Fibroblast of skin of left quadriceps (primary cell): ENCODE measurements around the gene DKKL1.

ENCODE experiments used
- DNase-seq, 2 experiments: peaks; one replicate each; pipeline ENCODE4 v3.0.0-alpha.2; 2013; ENCODE audit warnings: low read depth in 2 of 2

DKKL1 gene

DNA sequence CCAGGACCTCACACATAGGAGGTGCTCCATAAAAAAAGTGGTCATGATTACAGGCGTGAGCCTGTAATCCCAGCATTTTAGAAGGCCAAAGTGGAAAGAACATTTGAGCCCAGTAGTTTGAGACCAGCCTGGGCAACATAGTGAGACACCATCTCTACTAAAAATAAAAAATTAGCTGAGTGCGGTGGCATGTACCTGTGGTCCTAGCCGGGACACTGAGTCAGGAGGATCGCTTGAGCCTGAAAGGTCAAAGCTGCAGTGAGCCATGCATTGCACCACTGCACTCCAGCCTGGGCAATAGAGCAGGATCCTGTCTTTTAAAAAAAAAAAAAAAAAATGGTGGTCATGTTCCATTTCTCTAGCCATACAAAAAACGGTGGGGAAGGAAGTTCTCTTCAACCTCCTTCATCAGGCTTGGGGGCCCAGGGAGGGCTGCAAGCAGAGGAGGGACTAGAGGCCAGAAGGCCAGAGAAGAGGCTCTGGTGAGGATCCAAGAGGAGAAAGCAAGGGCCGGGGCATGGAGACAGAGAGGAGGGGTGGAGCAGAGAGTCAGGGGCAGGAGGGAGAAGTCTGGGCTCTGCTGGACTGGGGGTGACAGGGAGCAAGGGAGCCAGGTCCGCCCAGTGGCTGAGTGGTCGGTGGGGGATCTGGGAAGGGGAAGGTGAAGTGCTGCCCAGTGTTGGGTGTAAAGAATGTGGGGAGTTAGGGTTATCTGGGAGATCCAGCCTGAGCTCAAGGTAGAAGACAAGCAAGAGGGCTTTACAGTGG is 33.2 kb downstream of the DKKL1 start:
- no peak for DNase-seq

DNA sequence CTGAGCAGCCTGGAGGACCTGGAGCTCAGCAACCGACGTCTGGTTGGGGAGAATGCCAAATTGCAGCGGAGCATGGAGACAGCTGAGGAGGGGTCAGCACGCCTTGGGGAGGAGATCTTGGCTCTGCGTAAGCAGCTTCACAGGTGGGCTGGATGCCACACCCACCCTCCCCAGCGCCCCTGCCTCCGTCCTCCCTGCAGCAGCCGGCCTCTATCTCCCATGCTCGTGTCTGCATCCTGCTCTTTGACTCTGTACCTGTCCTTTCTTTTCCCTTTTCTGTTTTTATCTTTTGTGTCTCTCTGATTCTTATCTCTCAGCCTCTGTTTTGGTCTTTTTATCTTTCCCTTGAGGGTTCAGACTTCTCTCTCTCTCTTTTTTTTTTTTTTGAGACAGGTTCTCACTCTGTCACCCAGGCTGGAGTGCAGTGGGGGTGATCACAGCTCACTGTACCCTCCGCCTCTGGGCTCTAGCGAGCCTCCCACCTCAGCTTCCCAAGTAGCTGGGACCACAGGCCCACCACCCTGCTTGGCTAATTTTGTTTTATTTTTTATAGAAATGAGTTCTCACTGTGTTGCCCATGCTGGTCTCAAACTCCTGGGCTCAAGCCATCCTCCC is 34.4 kb downstream of the DKKL1 start:
- no peak for DNase-seq

GRCh38 chr19:49398931-49399330 is 35.3 kb downstream of the DKKL1 start:
- DNase-seq, result no peak

GRCh38 chr19:49400029-49400428 is 36.4 kb downstream of the DKKL1 start:
- no peak for DNase-seq

DNA sequence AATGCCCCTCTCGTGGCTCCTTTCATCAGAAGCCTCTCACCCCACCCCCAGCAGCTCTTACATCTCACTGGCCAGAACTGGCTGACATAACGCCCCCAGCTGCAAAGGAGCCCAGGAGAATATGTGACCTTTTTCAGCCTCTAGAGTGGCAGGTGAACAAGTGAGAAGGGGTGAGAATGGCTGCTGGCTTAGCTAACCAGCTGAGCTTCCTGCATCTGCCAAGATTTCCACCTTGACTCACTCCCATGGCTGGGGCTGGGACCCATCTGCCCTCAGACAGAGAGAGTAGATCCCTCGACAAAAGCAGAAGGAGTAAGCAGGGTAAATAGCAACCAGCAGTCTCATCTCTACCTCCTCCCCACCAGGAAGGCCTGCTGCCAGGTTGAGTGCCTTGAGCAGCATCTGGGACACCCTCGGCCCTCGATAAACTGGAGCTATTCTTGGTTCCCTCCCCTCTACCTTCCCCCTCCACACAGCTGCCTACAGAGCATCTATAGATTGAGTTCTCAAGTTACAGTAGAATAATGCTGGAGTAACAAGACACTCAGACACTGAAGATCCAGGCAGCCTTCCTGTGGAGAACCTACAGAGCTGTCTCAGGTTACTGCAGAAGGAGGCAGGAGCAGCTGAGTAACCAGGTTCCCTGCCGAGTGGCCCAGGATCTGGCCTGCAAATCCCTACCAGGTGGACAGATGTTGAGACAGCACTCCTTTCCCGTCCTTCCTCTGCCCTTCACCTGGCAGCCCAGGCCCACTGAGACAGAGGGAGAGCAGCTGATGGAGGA is 39.9 kb downstream of the DKKL1 start:
- DNase-seq, result peak; percentile 15 to 37

- DNase-seq, result no peak
Observed at GRCh38 chr19:49407079-49407478, 43.4 kb downstream of the DKKL1 start.

DNA sequence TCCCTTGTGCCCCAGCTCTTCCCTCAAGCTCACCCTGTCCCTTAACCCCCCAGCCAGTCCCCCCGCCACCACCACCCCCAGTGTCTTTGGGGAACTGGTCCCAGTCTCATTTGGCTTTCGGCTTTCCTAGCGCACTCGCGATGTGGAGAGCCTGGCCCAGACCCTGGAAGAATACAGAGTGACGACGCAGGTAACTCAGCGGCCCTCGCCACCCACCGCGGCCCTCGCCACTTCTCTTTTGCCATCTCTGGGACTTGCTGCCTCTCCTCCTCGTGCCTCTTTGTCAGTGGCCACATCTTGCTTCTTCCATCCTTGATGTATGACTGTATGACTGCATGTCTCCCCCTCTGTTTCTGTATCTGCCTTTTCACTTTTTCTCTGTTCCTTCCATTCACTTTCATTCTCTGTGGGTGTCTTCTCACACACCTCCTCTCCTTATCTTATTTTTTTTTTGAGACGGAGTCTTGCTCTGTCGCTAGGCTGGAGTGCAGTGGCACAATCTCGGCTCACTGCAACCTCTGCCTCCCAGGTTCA is 43.9 kb downstream of the DKKL1 start:
- no peak for DNase-seq

- no peak for DNase-seq
Observed at GRCh38 chr19:49408816-49409440, 45.3 kb downstream of the DKKL1 start.

GRCh38 chr19:49409441-49410029 is 45.9 kb downstream of the DKKL1 start:
- DNase-seq, result no peak

GRCh38 chr19:49411681-49412326 is 48.1 kb downstream of the DKKL1 start:
- no peak for DNase-seq

GRCh38 chr19:49413348-49413747 is 49.7 kb downstream of the DKKL1 start:
- DNase-seq, result peak; percentile 11 to 17

GRCh38 chr19:49414256-49414655 is 50.6 kb downstream of the DKKL1 start:
- DNase-seq, result no peak

DNA sequence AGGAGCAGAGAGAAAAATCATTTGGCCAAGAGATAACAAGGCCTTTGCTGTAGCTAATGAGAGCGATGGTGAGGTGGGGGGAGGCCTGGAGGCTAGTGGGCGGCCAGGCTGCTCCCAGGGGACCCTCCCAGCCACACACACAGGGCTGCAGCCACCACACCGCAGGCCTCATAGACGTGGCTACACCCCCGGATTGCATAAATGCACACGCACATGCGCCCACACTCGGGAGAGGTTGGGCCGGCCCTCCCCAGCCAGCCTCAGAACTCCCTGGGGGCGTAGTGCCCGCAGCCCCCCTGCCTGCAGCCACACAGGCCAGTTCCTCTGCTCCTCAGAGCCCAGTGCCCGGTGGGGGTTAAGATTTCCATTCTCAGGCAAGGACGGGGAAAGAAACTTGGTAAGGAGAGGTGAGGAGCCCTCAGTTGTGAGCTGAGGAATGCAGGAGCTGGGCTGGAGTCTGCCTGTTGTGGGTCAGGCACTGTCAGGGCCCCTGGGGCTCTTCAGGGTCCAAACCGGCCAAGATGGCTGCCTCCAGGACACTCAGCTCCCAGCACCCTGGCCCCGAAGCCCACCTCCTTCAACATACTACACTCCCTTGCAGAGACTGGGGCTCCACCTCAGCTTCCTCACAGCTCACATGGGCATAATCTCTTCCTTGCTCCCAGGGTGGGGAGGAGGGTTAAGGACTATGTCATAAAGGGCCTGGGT is 51.6 kb downstream of the DKKL1 start:
- no peak for DNase-seq

DNA sequence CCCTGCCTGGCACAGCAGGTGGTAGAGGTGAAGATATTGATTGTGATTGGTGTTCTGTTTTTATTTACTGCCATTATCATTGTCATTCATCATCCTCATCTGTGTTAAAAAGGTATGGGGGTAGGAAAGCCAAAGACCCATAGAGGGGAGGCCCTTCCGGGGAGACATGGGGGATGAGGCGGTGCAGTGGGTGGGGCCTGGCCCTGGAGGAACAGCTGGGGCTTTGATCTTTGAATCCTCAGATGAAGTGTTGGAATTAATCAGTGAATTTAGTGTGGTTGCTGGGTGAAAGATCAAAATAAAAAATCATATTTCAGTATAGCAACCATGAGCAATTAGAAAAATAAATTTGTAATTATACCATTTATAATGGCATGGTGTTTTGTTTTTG is 52.1 kb downstream of the DKKL1 start:
- DNase-seq, result no peak

- no peak for DNase-seq
Observed at GRCh38 chr19:49417088-49417487, 53.4 kb downstream of the DKKL1 start.

DNA sequence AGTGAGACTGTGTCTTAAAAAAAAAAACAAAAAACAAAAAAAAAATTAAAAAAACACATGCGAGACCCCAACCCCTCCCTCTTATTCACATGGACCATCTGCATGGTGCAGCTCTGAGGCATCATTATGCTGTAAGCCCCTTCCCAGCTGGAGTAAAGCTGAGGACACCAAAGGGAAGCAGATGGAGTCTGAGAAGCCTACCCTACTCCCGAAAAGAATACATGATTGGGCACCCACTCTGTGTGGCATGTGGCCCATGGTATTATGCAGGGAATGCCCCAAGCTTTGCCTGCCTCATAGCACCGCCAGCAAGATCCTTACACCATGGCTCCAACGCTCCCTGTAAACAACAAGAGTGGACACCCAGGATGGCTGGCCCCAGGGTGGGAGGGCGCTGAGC is 54.8 kb downstream of the DKKL1 start:
- DNase-seq, result no peak

GRCh38 chr19:49419173-49419572 is 55.5 kb downstream of the DKKL1 start:
- no peak for DNase-seq

DNA sequence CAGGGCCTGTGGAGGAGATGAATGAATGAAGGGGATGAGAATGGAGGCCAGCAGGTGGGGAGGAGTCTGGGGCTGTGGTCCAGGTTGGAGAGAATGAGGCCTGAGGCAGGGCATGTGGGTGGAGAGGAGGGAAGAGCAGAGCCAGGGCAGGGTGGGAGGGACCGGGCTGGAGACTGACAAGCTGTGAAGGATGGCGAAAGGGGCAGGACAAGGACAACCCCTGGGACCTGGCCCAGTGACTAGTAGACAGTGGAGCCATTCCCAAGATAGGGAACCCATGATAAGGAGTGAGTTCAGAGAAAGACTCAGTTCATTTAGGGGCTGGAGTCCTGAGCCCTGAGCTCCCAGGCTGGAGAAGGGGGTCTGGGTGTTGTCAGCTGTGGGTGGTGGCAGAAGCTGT is 56.5 kb downstream of the DKKL1 start:
- no peak for DNase-seq

DNA sequence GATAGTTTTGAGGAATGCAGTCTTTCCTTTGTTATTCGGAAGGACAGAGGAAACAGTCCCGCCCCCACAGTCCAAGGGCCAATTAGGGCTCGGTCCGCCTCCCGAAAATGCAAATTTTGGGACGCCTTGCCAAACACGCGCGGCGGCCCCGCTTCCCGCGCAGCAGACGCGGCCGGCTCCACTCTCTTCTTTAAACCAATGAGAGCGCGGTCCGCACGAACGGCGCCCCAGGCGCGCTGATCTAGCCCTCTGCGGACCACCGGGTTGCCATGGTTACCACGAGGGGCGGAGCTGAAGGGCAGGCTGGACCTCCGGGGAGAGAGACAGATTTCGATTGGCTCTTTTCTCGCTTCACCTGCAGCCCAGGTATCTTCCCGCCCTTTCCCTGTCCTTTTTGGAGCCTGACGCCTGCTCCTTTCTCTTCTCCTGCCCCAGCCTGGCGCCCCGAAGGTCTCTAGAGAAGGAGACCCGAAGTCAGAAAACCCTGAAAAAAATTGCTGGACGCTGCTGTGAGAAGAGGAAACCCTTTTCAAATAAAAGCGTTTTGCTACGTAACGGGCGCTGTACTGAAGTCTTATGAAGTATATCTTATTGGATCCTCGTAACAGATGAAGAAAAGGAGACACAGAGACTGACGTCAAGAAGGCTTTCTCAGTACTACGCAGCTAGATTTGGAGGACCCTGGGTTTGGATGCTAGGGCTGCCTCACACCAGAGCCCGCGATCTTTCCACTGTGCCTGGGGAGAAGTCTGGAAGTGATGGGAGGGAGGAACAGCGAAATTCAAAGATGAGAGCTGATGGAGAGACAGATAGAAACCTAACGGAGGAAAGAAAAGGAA is 57.6 kb downstream of the DKKL1 start:
- DNase-seq, result no peak

DNA sequence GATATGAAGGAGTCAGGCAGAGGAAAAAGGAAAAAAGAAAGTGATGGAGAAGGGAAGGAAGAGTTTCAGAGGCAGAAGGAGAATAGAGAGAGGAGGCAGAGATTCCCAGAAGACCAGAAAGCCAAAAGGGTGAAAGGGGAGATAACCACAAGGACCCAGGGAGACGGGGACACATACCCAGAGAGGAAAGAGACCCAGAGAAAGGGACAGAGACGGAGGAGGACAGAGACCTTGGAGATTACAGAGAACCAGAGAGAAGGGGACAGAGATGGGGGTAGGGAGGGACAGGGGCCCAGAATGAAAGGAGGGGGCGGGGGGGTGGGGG is 58.2 kb downstream of the DKKL1 start:
- DNase-seq, result no peak
